Amygdala (tissue), 56 donors: ENCODE measurements around the gene PDF.

Source experiments
- DNase-seq, 56 donors: peaks; one replicate each; lab custom pipeline; 2025; lab: John Stamatoyannopoulos, UW

The PDF gene

DNA sequence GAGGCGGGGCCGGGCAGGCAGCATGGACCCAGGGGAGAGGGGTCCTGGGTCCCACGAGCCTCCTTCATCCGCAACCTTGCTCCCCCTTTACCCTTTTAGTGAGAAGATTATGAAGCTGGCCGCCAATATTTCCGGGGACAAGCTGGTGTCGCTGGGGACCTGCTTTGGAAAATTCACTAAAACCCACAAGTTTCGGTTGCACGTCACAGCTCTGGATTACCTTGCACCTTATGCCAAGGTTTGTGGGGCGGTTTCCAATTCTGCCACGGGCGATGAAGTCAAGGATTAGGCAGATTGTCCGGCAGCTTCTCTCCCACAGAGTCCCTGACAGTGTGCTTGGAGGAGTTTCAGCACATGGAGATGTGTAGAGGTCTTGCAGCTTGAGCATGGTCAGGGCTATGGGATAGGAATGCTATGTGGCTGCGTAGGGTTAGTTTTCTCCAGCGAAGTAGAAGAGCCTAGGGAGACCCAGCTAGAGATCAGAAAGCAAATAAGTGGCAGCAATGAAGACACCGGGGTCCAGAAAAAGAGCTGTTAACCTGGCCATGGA, 9.8 kb upstream of the PDF start:
- no peak for DNase-seq

GRCh38 chr16:69339289-69340094, 9.1 kb upstream of the PDF start, which contains the start of the genes COG8 and NIP7:
COG8 (minus strand) TSS chr16:69339564; CDS start chr16:69339552, 12 bp downstream.
NIP7 (plus strand) TSS chr16:69339772; CDS start chr16:69339830, 58 bp downstream.
- DNase-seq: peak; percentile 72 to 98 (median 93)

GRCh38 chr16:69338557-69339288, 8.3 kb upstream of the PDF start:
- DNase-seq: no peak

- DNase-seq: no peak
These were observed 4.3 kb upstream of the PDF start for GRCh38 chr16:69334696-69335095.

DNA sequence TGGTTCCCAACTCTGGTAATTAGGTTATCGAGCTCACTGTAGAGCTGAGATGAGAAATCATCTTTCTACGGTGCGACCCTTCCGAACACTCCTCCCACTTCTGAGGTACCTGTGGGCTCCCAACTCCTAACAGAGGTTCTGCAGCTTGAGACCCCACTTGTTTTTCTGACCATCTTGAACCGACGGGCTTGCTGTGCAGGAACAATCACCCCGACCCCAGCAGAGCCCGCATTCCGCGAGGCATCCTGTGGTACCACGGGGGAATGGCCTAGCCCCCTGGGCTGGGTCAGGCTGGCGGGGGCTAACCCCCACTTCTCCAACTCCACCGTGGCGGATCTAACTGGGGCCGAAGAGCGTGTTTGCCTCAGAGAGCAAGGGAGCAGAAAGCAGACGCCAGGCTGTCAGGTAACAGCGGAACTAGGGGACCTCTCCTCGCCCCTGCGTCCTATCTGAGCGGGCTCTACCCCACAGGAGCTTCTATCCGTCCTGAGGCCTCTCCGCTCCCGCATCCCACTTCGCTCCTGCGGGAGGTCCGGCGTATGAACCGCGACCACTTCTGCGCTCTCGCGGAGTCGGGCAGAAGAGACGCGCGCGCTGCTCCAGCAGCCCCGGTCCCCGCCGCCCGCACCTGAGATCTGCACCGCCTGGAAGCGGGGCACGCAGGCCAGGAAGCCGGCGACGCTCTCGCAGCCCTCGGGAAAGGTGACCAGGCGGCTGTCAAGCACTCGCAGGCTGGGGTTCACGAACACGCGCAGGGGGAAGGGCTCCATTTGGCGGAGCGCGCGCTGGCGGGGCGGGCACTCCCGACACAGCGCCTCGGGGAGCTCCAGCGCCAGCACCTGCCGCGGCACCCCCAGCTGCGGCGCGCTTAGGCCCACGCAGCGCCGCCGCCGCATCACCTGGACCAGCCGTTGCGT, 761 bp downstream of the PDF start:
- DNase-seq: peak in 7 of 56 donors; percentile 26 to 64 (median 56)

- DNase-seq: no peak
These were observed 1.5 kb downstream of the PDF start for GRCh38 chr16:69328854-69329316.

- no peak for DNase-seq
These were observed 2.6 kb downstream of the PDF start for GRCh38 chr16:69327585-69328310.

DNA sequence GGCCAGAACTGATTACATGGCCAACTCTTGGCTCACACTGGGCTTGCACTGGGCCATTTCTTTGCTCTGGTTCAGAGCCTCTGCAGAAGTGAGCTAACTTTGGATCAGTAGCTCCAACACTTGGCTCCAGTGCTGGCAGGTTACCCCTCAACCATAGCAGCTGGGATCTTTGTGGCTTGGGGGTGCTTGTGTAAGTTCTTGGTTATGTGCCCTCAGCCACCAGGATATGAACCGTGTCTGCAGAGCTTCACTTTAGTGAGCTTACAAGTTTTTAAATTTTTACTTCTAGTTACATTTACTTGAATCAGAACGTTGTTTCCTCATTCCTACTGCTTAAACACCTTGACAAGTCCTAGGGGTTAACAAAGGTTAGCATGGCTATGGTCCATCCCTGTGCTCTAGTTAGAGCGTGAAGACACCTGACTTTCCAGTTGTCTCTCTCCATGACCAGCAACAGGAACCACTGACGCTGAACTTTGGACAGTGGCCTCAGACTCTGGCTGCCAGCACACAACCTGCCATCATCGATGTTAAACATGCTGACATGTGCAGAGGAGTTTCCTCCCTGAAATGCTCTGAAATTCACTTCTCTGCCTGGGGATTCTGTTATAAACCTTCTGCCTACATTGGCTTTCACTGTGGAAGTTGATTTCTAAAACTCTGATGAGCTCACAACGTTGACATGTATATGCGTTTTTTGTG, 4.1 kb downstream of the PDF start:
- no peak for DNase-seq

DNA sequence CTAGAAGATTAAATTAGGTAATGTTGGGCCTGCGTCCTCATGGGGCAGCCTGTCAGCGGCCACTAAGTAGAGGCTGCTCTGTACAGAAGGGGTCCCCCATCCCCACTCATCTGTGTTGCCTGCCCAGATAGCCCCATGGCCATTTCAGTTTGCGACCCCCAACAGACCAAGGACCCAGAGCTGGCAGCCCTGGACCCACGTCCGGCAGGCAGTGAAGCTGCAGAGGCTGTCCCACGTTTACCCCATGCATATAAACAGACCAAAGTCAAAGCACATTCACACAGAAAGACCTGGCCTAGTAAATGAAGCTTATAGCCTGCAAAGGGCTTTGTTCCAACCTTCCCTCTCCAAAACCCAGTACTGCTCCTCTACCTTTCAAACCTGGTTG, 4.6 kb downstream of the PDF start:
- no peak for DNase-seq

GRCh38 chr16:69324585-69325253, 5.7 kb downstream of the PDF start:
- no peak for DNase-seq

DNA sequence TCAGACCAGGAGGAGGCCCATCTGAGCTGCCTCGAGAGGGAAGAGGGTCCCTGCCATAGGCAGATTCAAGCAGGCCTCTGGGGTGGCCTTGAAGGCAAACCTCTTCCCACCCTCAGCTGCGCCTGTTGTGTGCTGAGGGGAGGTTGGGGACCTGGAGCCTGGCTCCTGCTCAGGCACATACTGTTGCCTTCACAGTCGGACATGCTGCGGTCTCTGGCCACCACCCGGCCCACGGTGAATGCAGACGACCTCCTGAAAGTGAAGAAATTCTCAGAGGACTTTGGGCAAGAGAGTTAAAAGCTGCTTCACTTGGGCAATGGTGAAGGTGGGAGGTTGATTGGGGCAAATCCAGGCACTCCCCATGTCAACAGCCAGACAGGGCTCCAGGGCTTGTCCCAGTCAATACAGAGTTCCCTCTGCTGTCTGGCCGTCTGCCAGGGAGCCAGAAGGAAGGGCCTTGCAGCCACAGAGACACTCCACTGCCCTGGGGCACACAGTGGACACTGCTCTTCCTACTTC, 6.3 kb downstream of the PDF start:
- peak in 18 of 56 donors; percentile 3 to 54 (median 29) for DNase-seq

GRCh38 chr16:69323415-69323814, 7.0 kb downstream of the PDF start:
- no peak for DNase-seq

GRCh38 chr16:69322343-69322742, 8.0 kb downstream of the PDF start:
- no peak for DNase-seq

DNA sequence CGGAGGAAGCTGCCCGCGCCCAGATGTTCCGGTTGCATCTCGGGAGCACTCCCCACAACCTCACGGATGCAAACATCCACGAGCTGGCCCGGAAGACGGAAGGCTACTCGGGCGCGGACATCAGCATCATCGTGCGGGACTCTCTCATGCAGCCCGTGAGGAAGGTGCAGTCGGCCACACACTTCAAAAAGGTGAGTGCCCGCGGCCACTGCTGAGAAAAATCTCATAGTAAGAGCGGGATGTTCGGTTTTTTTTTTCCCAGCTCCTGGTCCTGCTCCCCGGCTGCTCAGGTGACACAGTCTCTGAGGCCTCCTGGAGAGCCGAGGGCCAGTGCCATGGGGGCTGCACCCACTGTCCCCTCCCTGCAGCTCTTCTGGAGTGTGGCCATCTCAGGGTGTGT, 9.3 kb downstream of the PDF start:
- DNase-seq: no peak

GRCh38 chr16:69320740-69321073, 9.7 kb downstream of the PDF start:
- no peak for DNase-seq

GRCh38 chr16:69319826-69320739, 10.3 kb downstream of the PDF start:
- no peak for DNase-seq

DNA sequence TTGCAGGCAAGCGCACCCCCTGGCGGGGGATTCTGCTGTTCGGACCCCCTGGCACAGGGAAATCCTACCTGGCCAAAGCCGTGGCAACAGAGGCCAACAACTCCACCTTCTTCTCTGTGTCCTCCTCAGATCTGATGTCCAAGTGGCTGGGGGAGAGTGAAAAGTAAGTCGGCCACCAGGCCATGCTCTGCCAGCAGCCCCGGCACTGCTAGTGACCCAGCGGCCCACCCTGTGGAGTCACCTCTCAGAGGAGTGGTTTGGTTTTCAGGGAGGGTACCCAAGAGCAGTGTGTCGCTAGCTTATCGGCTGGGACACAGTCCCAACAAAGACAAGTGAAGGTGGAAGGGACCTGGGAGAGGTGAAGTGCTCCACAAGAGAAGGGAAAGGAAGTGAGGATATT, 11.0 kb downstream of the PDF start:
- no peak for DNase-seq
